ENCODE data around the gene RBMS2.
"Not testable (repeated sequence)": the region's sequence is repeated elsewhere in the genome, so short reads cannot be mapped to it uniquely, and the experiment has no call there.

Gene RBMS2

GRCh38 chr12:56514014-56514318 lies 7.7 kb upstream of the RBMS2 start:
- FAIRE-seq; DNase-seq (ENCODE audit: low spot score): not testable (repeated sequence)

- FAIRE-seq (no peak), DNase-seq (ENCODE audit: low spot score) (peak; percentile 28)
These were observed 3.8 kb upstream of the RBMS2 start for GRCh38 chr12:56517854-56518253.

GRCh38 chr12:56518570-56518969 lies 3.0 kb upstream of the RBMS2 start:
- FAIRE-seq: no peak

GRCh38 chr12:56520048-56520447 lies 1.6 kb upstream of the RBMS2 start:
- FAIRE-seq: no peak
- DNase-seq (ENCODE audit: low spot score): no peak

More at GRCh38 chr12:56518570-56518969, 3.0 kb upstream of the RBMS2 start:
- DNase-seq (ENCODE audit: low spot score): peak; percentile 55

- DNase-seq (ENCODE audit: low spot score): no peak
- no peak for FAIRE-seq
These were observed 1.1 kb upstream of the RBMS2 start for GRCh38 chr12:56520506-56520905.

- FAIRE-seq (no peak), DNase-seq (ENCODE audit: low spot score) (no peak)
These were observed 421 bp upstream of the RBMS2 start for GRCh38 chr12:56521209-56521589.

- FAIRE-seq (no peak), DNase-seq (ENCODE audit: low spot score) (peak; percentile 15)
These were observed 982 bp downstream of the RBMS2 start for GRCh38 chr12:56522411-56523193.

- DNase-seq (ENCODE audit: low spot score): no peak
- FAIRE-seq: no peak
These were observed 7.2 kb downstream of the RBMS2 start for GRCh38 chr12:56528846-56529245.

- FAIRE-seq (no peak), DNase-seq (ENCODE audit: low spot score) (no peak)
These were observed 8.0 kb downstream of the RBMS2 start for GRCh38 chr12:56529656-56530055.

GRCh38 chr12:56530390-56531055 lies 8.9 kb downstream of the RBMS2 start:
- FAIRE-seq (no peak), DNase-seq (ENCODE audit: low spot score) (no peak)

GRCh38 chr12:56537546-56537945 lies 15.9 kb downstream of the RBMS2 start:
- DNase-seq (ENCODE audit: low spot score): no peak
- FAIRE-seq: no peak

GRCh38 chr12:56541631-56542030 lies 20.0 kb downstream of the RBMS2 start:
- no peak for FAIRE-seq
- DNase-seq (ENCODE audit: low spot score): no peak

GRCh38 chr12:56542164-56542563 lies 20.5 kb downstream of the RBMS2 start:
- FAIRE-seq (no peak), DNase-seq (ENCODE audit: low spot score) (no peak)

- FAIRE-seq (no peak), DNase-seq (ENCODE audit: low spot score) (no peak)
These were observed 23.5 kb downstream of the RBMS2 start for GRCh38 chr12:56545023-56545604.

GRCh38 chr12:56546680-56547079 lies 25.1 kb downstream of the RBMS2 start:
- FAIRE-seq (no peak), DNase-seq (ENCODE audit: low spot score) (no peak)

GRCh38 chr12:56551070-56551469 lies 29.4 kb downstream of the RBMS2 start:
- FAIRE-seq: no peak
- no peak for DNase-seq (ENCODE audit: low spot score)

GRCh38 chr12:56565510-56566101 lies 44.0 kb downstream of the RBMS2 start:
- DNase-seq (ENCODE audit: low spot score) (no peak), FAIRE-seq (no peak)

- DNase-seq (ENCODE audit: low spot score) (no peak), FAIRE-seq (no peak)
These were observed 46.5 kb downstream of the RBMS2 start for GRCh38 chr12:56568146-56568545.

- DNase-seq (ENCODE audit: low spot score) (no peak), FAIRE-seq (no peak)
These were observed 49.5 kb downstream of the RBMS2 start for GRCh38 chr12:56571121-56571520.

- FAIRE-seq (no peak), DNase-seq (ENCODE audit: low spot score) (no peak)
These were observed 50.7 kb downstream of the RBMS2 start for GRCh38 chr12:56572288-56572687.

- DNase-seq (ENCODE audit: low spot score): no peak
- FAIRE-seq: no peak
These were observed 52.6 kb downstream of the RBMS2 start for GRCh38 chr12:56574210-56574609.

GRCh38 chr12:56577248-56577647 lies 55.6 kb downstream of the RBMS2 start:
- FAIRE-seq; DNase-seq (ENCODE audit: low spot score): not testable (repeated sequence)

Measured in RCC 7860 (cell line).